ENCODE results near the gene DGCR6L. TPM values are rescaled to one million over a fixed set of nuclear protein-coding genes. Genes with fewer than 3 reads are reported as not detected.
"Not testable (repeated sequence)": the region's sequence is repeated elsewhere in the genome, so short reads cannot be mapped to it uniquely, and the experiment has no call there.

The DGCR6L gene
- 10 to 100 TPM; 29.2 to 31.7 TPM for total RNA-seq
- total RNA-seq: 18.2 to 28.0 reads per million in 2 donors

DNA sequence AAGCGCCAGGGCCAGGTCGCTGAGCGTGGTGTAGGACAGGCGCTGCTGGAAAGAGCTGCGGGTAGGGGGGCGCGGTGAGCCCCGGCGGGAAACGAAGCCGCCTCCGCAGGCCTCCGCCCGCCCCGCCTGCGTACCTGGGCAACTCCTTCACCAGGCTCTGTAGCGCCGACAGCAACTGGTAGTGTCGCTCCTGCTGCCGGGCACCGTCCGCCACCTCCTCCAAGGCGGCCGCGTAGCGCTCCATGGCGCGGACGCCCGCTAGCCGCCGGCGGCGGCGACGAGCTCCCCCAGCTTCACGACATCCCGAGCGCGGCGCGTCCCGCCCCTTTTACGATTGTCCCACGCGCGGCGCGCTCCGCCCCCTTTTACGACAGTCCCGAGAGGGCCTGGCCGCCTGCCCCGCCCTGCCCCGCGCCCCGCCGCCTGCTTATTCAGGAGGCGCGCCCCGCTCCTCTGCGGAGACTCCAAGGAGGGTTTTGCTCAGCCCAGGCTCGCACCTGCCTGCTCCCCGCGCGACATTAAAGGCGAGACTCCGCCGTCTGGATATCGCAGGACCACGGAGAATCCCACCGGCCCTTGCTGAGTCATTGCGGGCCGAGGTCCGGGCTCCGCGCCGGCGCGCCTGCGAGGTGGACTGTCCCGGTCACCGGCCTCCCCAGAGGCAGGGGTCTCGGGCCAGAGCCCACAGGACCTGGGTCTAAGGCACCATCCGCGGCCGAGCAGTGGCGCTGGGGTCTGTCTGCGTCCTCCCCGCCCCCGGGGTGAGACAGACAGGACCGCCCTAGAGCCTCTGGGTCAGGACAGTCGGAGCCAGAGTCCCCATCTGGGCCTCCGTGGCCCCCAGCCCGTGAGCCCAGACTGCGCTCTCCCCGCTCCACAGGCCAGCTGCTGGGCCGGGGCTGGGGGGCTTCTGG lies at the start of gene DGCR6L:
TSS of gene DGCR6L (minus strand) at position 316 of the 914 bp plus-strand sequence. CDS start at position 244, 72 bp downstream.
- H3K27me3 Mint-ChIP-seq: no peaks in the 10 kb centered on the region
- no peaks in the 10 kb centered on the region for H3K36me3 Mint-ChIP-seq (ENCODE audit: low read depth)
- no peaks in the 10 kb centered on the region for H3K9me3 ChIP-seq (ENCODE audit: control insufficient read depth, low read length, poor library complexity, severe bottlenecking)
- DNase-seq: peak; percentile 95 to 98 (median 97)
- H3K4me3 Mint-ChIP-seq: peak within 1 kb of the TSS; percentile 94
- H3K27ac Mint-ChIP-seq: peak within 1 kb of the TSS; percentile 84
- peaks cover 35% of the 10 kb centered on the region for H3K4me1 Mint-ChIP-seq
- peak; percentile 89 for ATAC-seq

DNA sequence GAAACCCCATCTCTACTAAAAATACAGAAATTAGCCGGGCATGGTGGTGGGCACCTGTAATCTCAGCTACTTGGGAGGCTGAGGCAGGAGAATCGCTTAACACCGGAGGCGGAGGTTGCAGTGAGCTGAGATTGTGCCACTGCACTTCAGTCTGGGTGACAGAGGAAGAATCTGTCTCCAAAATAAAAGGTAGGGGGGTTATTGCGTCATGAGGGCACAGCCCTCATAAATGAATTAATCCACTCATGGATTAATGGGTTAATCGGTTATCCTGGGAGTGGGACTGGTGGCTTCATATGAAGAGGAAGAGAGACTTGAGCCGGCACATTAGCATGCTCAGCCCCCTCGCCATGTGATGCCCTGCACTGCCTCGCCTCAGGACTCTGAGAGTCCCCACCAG lies 49.0 kb upstream of the DGCR6L start:
- not testable (repeated sequence) for ATAC-seq; H3K27me3 Mint-ChIP-seq; DNase-seq; H3K27ac Mint-ChIP-seq; H3K9me3 ChIP-seq (ENCODE audit: control insufficient read depth, low read length, poor library complexity, severe bottlenecking); H3K4me3 Mint-ChIP-seq; H3K36me3 Mint-ChIP-seq (ENCODE audit: low read depth); H3K4me1 Mint-ChIP-seq

DNA sequence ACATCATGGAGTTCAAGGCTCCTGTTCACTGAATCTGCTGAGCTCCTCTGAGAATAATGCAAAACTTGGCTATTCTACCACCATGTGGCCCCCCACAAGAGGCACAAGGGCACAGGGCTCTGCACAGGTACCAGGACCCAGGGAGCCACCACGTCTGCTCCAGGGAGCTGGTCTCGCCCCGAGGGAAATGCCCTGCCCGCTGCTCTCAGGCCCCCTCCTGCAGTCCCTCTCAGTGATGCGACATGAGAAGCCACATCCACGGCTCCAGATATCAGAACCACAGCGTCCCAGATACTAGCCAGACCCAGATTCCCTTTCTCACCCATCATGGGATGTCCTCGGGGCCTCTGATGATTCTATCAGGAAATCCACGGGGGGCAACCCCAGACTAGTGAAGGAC lies 47.0 kb upstream of the DGCR6L start:
- not testable (repeated sequence) for H3K36me3 Mint-ChIP-seq (ENCODE audit: low read depth); ATAC-seq; H3K27me3 Mint-ChIP-seq; DNase-seq; H3K9me3 ChIP-seq (ENCODE audit: control insufficient read depth, low read length, poor library complexity, severe bottlenecking); H3K4me3 Mint-ChIP-seq; H3K4me1 Mint-ChIP-seq; H3K27ac Mint-ChIP-seq

DNA sequence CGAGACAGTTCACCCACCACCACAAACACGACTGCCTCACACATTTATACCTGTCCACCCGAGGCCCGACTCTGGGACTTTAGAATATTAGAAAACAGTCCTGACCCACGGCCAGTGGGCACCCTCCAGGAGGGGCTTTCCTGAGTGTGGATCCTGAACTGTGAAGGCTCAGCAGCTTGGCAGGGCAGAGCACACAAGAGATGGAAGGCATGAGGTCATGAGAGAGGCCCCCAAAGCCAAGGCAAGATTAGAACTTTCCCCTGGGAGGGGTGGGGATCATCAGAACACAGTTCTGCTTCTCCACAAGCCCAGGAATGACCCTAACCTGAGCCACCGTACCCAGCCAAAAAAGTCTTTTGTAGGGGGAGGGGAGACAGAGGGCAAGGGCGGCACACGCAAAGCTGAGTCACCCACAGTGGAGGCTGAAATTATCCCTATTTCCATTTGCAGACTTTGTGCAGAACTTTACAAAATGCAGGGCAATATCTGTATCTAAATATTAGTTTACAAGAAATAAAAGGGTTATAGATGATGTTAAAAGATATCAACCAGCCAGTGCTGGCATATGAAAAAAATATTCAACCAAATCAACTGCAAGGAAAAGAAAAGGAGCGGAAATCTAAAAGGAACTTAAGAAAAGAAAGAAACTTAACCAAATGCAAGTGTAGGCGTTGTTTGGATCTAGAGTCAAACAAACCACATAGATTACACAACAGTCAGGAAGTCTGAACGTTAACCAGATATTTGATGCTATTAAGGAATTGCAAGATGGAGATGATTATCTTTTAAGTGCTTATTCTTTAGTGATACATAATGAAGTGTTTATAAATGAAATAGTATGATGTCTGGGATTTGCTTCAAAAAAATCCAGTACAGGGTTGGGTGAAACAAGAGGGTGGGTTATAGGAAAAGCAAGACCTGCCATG lies 44.7 kb upstream of the DGCR6L start:
- peak overlapping the region; percentile 43 for H3K27ac Mint-ChIP-seq
- not testable (repeated sequence) for ATAC-seq; H3K27me3 Mint-ChIP-seq; H3K36me3 Mint-ChIP-seq (ENCODE audit: low read depth); H3K4me3 Mint-ChIP-seq; H3K4me1 Mint-ChIP-seq; DNase-seq; H3K9me3 ChIP-seq (ENCODE audit: control insufficient read depth, low read length, poor library complexity, severe bottlenecking)

DNA sequence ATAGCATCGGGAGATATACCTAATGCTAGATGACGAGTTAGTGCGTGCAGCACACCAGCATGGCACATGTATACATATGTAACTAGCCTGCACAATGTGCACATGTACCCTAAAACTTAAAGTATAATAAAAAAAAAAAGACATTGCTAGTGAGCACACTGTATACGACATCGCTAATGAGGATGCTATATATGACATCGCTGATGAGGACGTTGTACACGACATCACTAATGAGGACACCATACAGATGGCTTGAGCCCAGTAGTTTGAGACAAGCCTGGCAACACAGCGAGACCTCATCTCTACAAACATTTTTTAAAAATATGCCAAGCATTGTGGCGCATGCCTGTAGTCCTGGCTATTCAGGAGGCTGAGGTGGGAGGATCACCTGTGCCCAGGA lies 42.5 kb upstream of the DGCR6L start:
- not testable (repeated sequence) for H3K9me3 ChIP-seq (ENCODE audit: control insufficient read depth, low read length, poor library complexity, severe bottlenecking); DNase-seq; H3K4me3 Mint-ChIP-seq; ATAC-seq; H3K4me1 Mint-ChIP-seq; H3K27me3 Mint-ChIP-seq; H3K27ac Mint-ChIP-seq; H3K36me3 Mint-ChIP-seq (ENCODE audit: low read depth)

DNA sequence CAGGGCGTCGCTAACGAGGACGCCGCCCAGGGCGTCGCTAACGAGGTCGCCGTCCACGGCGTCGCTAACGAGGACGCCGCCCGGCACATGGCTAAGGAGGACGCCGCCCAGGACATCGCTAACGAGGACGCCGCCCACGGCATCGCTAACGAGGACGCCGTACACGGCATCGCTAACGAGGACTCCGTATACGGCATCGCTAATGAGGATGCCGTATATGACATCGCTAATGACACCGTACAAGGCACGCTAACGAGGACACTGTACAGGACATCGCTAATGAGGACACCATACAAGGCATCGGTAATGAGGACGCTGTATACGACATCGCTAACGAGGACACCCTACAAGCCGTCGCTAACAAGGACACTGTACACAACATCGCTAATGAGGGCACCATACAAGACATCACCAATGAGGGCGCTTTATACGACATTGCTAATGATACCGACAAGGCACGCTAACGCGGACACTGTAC lies 41.9 kb upstream of the DGCR6L start:
- ATAC-seq; H3K4me3 Mint-ChIP-seq; DNase-seq; H3K9me3 ChIP-seq (ENCODE audit: control insufficient read depth, low read length, poor library complexity, severe bottlenecking); H3K27ac Mint-ChIP-seq; H3K36me3 Mint-ChIP-seq (ENCODE audit: low read depth); H3K4me1 Mint-ChIP-seq; H3K27me3 Mint-ChIP-seq: not testable (repeated sequence)

DNA sequence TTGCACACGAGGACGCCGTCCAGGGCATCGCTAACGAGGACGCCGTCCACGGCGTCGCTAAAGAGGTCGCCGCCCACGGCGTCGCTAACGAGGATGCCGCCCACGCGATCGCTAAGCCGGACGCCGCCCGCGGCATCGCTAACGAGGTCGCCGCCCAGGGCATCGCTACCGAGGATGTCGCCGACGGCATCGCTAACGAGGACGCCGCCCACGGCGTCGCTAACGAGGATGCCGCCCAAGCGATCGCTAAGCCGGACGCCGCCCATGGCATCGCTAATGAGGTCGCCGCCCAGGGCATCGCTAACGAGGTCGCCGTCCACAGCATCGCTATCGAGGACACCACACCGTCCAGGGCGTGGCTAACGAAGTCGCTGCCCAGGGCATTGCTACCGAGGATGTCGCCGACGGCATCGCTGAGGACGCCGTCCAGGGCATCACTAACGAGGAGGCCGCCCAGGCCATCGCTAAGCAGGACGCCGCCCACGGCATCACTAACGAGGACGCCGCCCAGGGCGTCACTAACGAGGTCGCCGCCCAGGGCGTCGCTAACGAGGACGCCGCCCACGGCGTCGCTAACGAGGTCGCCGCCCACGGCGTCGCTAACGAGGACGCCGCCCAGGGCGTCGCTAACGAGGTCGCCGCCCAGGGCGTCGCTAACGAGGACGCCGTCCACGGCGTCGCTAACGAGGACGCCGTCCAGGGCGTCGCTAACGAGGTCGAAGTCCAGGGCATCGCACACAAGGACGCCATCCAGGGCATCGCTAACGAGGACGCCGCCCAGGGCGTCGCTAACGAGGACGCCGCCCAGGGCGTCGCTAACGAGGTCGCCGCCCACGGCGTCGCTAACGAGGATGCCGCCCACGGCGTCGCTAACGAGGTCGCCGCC lies 41.2 kb upstream of the DGCR6L start:
- ATAC-seq: not testable (repeated sequence)

DNA sequence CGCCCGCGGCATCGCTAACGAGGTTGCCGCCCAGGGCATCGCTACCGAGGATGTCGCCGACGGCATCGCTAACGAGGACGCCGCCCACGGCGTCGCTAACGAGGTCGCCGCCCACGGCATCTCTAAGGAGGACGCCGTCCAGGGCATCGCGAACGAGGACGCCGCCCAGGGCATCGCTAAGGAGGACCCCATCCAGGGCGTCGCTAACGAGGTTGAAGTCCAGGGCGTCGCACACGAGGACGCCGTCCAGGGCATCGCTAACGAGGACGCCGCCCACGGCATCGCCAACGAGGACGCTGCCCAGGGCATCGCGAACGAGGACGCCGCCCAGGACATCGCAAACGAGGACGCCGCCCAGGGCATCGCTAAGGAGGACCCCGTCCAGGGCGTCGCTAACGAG lies 40.4 kb upstream of the DGCR6L start:
- not testable (repeated sequence) for H3K9me3 ChIP-seq (ENCODE audit: control insufficient read depth, low read length, poor library complexity, severe bottlenecking); DNase-seq; H3K4me1 Mint-ChIP-seq; H3K27ac Mint-ChIP-seq; H3K36me3 Mint-ChIP-seq (ENCODE audit: low read depth); ATAC-seq; H3K27me3 Mint-ChIP-seq; H3K4me3 Mint-ChIP-seq

More for the DNA sequence above, 41.2 kb upstream of the DGCR6L start:
- not testable (repeated sequence) for DNase-seq; H3K27ac Mint-ChIP-seq; H3K4me1 Mint-ChIP-seq; H3K27me3 Mint-ChIP-seq; H3K36me3 Mint-ChIP-seq (ENCODE audit: low read depth); H3K9me3 ChIP-seq (ENCODE audit: control insufficient read depth, low read length, poor library complexity, severe bottlenecking); H3K4me3 Mint-ChIP-seq

DNA sequence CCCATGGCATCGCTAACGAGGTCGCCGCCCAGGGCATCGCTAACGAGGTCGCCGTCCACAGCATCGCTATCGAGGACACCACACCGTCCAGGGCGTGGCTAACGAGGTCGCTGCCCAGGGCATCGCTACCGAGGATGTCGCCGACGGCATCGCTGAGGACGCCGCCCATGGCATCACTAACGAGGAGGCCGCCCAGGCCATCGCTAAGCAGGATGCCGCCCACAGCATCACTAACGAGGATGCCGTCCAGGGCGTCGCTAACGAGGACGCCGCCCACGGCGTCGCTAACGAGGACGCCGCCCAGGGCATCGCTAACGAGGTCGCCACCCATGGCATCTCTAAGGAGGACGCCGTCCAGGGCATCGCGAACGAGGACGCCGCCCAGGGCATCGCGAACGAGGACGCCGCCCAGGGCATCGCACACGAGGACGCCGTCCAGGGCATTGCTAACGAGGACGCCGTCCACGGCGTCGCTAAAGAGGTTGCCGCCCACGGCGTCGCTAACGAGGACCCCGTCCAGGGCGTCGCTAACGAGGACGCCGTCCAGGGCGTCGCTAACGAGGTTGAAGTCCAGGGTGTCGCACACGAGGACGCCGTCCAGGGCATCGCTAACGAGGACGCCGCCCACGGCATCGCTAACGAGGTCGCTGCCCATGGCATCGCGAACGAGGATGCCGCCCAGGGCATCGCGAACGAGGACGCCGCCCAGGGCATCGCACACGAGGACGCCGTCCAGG lies 38.8 kb upstream of the DGCR6L start:
- H3K4me1 Mint-ChIP-seq; H3K4me3 Mint-ChIP-seq; H3K36me3 Mint-ChIP-seq (ENCODE audit: low read depth); ATAC-seq; H3K27ac Mint-ChIP-seq; H3K9me3 ChIP-seq (ENCODE audit: control insufficient read depth, low read length, poor library complexity, severe bottlenecking); DNase-seq; H3K27me3 Mint-ChIP-seq: not testable (repeated sequence)

DNA sequence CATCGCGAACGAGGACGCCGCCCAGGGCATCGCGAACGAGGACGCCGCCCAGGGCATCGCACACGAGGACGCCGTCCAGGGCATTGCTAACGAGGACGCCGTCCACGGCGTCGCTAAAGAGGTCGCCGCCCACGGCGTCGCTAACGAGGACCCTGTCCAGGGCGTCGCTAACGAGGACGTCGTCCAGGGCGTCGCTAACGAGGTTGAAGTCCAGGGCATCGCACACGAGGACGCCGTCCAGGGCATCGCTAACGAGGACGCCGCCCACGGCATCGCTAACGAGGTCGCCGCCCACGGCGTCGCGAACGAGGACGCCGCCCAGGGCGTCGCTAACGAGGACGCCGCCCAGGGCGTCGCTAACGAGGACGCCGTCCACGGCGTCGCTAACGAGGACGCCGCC lies 38.1 kb upstream of the DGCR6L start:
- H3K27ac Mint-ChIP-seq; H3K4me3 Mint-ChIP-seq; DNase-seq; H3K4me1 Mint-ChIP-seq; ATAC-seq; H3K9me3 ChIP-seq (ENCODE audit: control insufficient read depth, low read length, poor library complexity, severe bottlenecking); H3K36me3 Mint-ChIP-seq (ENCODE audit: low read depth); H3K27me3 Mint-ChIP-seq: not testable (repeated sequence)

DNA sequence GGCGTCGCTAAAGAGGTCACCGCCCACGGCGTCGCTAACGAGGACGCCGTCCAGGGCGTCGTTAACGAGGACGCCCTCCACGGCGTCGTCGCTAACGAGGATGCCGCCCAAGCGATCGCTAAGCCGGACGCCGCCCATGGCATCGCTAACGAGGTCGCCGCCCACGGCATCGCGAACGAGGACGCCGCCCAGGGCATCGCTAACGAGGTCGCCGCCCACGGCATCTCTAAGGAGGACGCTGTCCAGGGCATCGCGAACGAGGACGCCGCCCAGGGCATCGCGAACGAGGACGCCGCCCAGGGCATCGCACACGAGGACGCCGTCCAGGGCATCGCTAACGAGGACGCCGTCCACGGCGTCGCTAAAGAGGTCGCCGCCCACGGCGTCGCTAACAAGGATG lies 37.0 kb upstream of the DGCR6L start:
- H3K9me3 ChIP-seq (ENCODE audit: control insufficient read depth, low read length, poor library complexity, severe bottlenecking); H3K36me3 Mint-ChIP-seq (ENCODE audit: low read depth); H3K4me3 Mint-ChIP-seq; H3K4me1 Mint-ChIP-seq; H3K27ac Mint-ChIP-seq; ATAC-seq; H3K27me3 Mint-ChIP-seq; DNase-seq: not testable (repeated sequence)
